NB4 (cell line): ENCODE measurements around the gene XPA.

Experiments used
- MAX ChIP-seq: IDR thresholded peaks from 2 replicates; pipeline ENCODE4 v1.6.1; 2011; ENCODE audit warnings: low read depth, low read length
- POLR2A ChIP-seq: IDR thresholded peaks from 2 replicates; pipeline ENCODE4 v1.6.1; 2011; ENCODE audit warnings: mild to moderate bottlenecking; ENCODE audit not compliant: insufficient read length; ENCODE audit errors: extremely low read depth
- TF ChIP-seq, protein P1 (sequence below): IDR thresholded peaks from one replicate; pipeline ENCODE4 v1.5.1; 2012; ENCODE audit warnings: low read depth, low read length

GRCh38 chr9:97695390-97695789 lies 1.8 kb downstream of the XPA start:
- TF ChIP-seq, protein P1, sequence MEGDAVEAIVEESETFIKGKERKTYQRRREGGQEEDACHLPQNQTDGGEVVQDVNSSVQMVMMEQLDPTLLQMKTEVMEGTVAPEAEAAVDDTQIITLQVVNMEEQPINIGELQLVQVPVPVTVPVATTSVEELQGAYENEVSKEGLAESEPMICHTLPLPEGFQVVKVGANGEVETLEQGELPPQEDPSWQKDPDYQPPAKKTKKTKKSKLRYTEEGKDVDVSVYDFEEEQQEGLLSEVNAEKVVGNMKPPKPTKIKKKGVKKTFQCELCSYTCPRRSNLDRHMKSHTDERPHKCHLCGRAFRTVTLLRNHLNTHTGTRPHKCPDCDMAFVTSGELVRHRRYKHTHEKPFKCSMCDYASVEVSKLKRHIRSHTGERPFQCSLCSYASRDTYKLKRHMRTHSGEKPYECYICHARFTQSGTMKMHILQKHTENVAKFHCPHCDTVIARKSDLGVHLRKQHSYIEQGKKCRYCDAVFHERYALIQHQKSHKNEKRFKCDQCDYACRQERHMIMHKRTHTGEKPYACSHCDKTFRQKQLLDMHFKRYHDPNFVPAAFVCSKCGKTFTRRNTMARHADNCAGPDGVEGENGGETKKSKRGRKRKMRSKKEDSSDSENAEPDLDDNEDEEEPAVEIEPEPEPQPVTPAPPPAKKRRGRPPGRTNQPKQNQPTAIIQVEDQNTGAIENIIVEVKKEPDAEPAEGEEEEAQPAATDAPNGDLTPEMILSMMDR, result no peak
- TF ChIP-seq MAX (no peak), POLR2A (no peak)
